OCI-LY1 (cell line): ENCODE data around the gene HLA-C.

ENCODE experiments used
- H2AFZ ChIP-seq: fragments of 200-600 bp; sonication (generic), shearing (Covaris generic); 2 replicates; pipeline ENCODE4 v1.6.0; 2014; ENCODE audit warnings: antibody characterized with exemption, mild to moderate bottlenecking, low read length
- H3F3A ChIP-seq: fragments of 200-600 bp; sonication (generic), shearing (Covaris generic); 2 replicates; pipeline ENCODE4 v1.6.0; 2014; ENCODE audit warnings: mild to moderate bottlenecking, antibody characterized with exemption, low read length, moderate library complexity; ENCODE audit not compliant: insufficient read depth
- H3K27ac ChIP-seq: fragments of 200-600 bp; sonication (generic); 2 replicates; pipeline ENCODE4 v1.5.1; 2014; ENCODE audit warnings: low read length, mixed run types, mild to moderate bottlenecking, low read depth; ENCODE audit not compliant: poor library complexity, severe bottlenecking
- H3K27me3 ChIP-seq: fragments of 200-600 bp; sonication (generic); 2 replicates; pipeline ENCODE4 v1.6.0; 2014; ENCODE audit warnings: antibody characterized with exemption, mild to moderate bottlenecking, low read length, moderate library complexity; ENCODE audit not compliant: insufficient read depth
- H3K36me3 ChIP-seq: fragments of 200-600 bp; sonication (generic); 2 replicates; pipeline ENCODE4 v1.6.1; 2014; ENCODE audit warnings: mild to moderate bottlenecking, antibody characterized with exemption, low read length, moderate library complexity, mixed read lengths; ENCODE audit not compliant: insufficient read depth
- H3K4me1 ChIP-seq: fragments of 200-600 bp; sonication (generic); 2 replicates; pipeline ENCODE4 v1.5.1; 2014; ENCODE audit warnings: mild to moderate bottlenecking, low read length, moderate library complexity; ENCODE audit not compliant: insufficient read depth, severe bottlenecking
- H3K4me2 ChIP-seq: fragments of 200-600 bp; sonication (generic), shearing (Covaris generic); 2 replicates; pipeline ENCODE4 v1.6.1; 2014; ENCODE audit warnings: low read length
- H3K4me3 ChIP-seq: fragments of 200-600 bp; sonication (generic); 2 replicates; pipeline ENCODE4 v1.5.1; 2014; ENCODE audit warnings: low read length, low read depth, mild to moderate bottlenecking, mixed read lengths; ENCODE audit not compliant: poor library complexity, severe bottlenecking
- H3K79me2 ChIP-seq: fragments of 200-600 bp; shearing (Covaris generic); 2 replicates; pipeline ENCODE4 v1.6.1; 2016; ENCODE audit warnings: mixed run types, low read length, mixed read lengths; ENCODE audit not compliant: insufficient read depth
- H3K9ac ChIP-seq: fragments of 200-600 bp; sonication (generic), shearing (Covaris generic); 2 replicates; pipeline ENCODE4 v1.6.1; 2014; ENCODE audit warnings: mild to moderate bottlenecking, low read length, mixed read lengths
- H3K9me2 ChIP-seq: fragments of 200-600 bp; sonication (generic), shearing (Covaris generic); 2 replicates; pipeline ENCODE4 v1.6.1; 2014; ENCODE audit warnings: low read depth, mild to moderate bottlenecking, low read length, mixed read lengths
- H3K9me3 ChIP-seq: fragments of 200-600 bp; shearing (Covaris generic); 2 replicates; pipeline ENCODE4 v1.6.1; 2014; ENCODE audit warnings: low read length, mixed read lengths
- H4K20me1 ChIP-seq: fragments of 200-600 bp; sonication (generic), shearing (Covaris generic); 2 replicates; pipeline ENCODE4 v1.6.0; 2016; ENCODE audit warnings: mild to moderate bottlenecking, low read length; ENCODE audit not compliant: insufficient read depth
- CTCF ChIP-seq: fragments of 200-600 bp; sonication (generic), shearing (Covaris generic); IDR thresholded peaks from 2 replicates; pipeline ENCODE4 v1.5.1; 2017; ENCODE audit warnings: mild to moderate bottlenecking, antibody characterized with exemption, low read length, moderate library complexity, mixed read lengths
- EZH2 ChIP-seq: fragments of 200-600 bp; sonication (generic), shearing (Covaris generic); IDR thresholded peaks from 2 replicates; pipeline ENCODE4 v1.8.0; 2017; ENCODE audit warnings: borderline replicate concordance, mixed run types, mild to moderate bottlenecking, antibody characterized with exemption, low read length, moderate library complexity, mixed read lengths

HLA-C gene

GRCh38 chr6:31268369-31268765 is 3.5 kb downstream of the HLA-C start:
- peaks cover 12% of the 10 kb centered on the region for H3K4me1 ChIP-seq
- H3F3A ChIP-seq = no peaks in the 10 kb centered on the region
- no peaks in the 10 kb centered on the region for H4K20me1 ChIP-seq
- H3K4me3 ChIP-seq = no peak overlapping the region
- no peaks in the 10 kb centered on the region for H3K9me2 ChIP-seq
- no peaks in the 10 kb centered on the region for H3K9me3 ChIP-seq
- H3K36me3 ChIP-seq = peaks cover 8% of the 10 kb centered on the region
- no peak overlapping the region for H3K4me2 ChIP-seq
- TF ChIP-seq EZH2 (no peak), CTCF (no peak)
- H3K27ac ChIP-seq = no peak overlapping the region
- no peak overlapping the region for H2AFZ ChIP-seq
- H3K27me3 ChIP-seq = no peaks in the 10 kb centered on the region
- H3K79me2 ChIP-seq = no peaks in the 10 kb centered on the region
- no peak overlapping the region for H3K9ac ChIP-seq

GRCh38 chr6:31267651-31268368 is 4.1 kb downstream of the HLA-C start:
- Histone ChIP-seq H3F3A (no peaks in the 10 kb centered on the region), H3K9ac (no peak overlapping the region), H3K79me2 (no peaks in the 10 kb centered on the region), H3K4me3 (no peak overlapping the region), H3K27me3 (no peaks in the 10 kb centered on the region), H4K20me1 (no peaks in the 10 kb centered on the region), H3K27ac (no peak overlapping the region), H3K36me3 (peaks cover 8% of the 10 kb centered on the region), H3K9me3 (no peaks in the 10 kb centered on the region), H3K4me1 (peaks cover 12% of the 10 kb centered on the region), H3K9me2 (no peaks in the 10 kb centered on the region), H2AFZ (no peak overlapping the region), H3K4me2 (no peak overlapping the region)
- TF ChIP-seq EZH2 = no peak
- TF ChIP-seq CTCF = no peak

- Histone ChIP-seq H3F3A (no peaks in the 10 kb centered on the region), H4K20me1 (no peaks in the 10 kb centered on the region), H3K79me2 (no peaks in the 10 kb centered on the region), H3K36me3 (peaks cover 8% of the 10 kb centered on the region), H3K4me2 (no peak overlapping the region), H3K4me1 (peaks cover 6% of the 10 kb centered on the region), H3K4me3 (no peak overlapping the region), H3K9ac (no peak overlapping the region), H3K27ac (no peak overlapping the region), H3K9me2 (no peaks in the 10 kb centered on the region), H3K27me3 (no peaks in the 10 kb centered on the region), H2AFZ (no peak overlapping the region), H3K9me3 (no peaks in the 10 kb centered on the region)
- no peak for TF ChIP-seq EZH2
- TF ChIP-seq CTCF = no peak
Observed at GRCh38 chr6:31266567-31267360, 5.1 kb downstream of the HLA-C start.
